ENCODE data around the gene CNTNAP5.

DNA sequence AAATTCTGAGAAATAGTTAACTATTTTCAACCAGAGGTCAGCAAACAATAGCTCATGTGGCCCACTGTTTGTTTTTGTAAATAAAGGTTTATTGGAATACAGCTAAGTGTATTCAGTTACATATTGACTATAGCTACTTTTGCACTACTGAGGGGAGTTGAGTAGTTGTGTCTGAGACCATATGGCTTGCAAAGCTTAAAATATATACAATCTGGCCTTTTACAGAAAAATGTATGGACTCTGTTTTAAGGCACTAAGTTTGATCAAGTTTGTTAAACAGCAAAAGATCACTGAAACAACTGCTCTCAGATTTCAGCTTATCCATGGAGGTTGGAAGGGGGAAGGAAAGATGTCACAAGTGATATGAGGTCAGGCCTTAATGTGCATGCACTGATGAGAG lies 667.1 kb downstream of the CNTNAP5 start:
- TF ChIP-seq FOXA1 (IDR thresholded peaks at IDR 0.05) (no peak), SUZ12 (IDR thresholded peaks at IDR 0.05) (no peak), BHLHE40 (IDR thresholded peaks at IDR 0.05; ENCODE audit: borderline replicate concordance) (no peak), FOXK2 (IDR thresholded peaks at IDR 0.05) (no peak), TARDBP (IDR thresholded peaks at IDR 0.05) (no peak), SP1 (IDR thresholded peaks at IDR 0.05) (no peak)
- TF ChIP-seq, protein P1, sequence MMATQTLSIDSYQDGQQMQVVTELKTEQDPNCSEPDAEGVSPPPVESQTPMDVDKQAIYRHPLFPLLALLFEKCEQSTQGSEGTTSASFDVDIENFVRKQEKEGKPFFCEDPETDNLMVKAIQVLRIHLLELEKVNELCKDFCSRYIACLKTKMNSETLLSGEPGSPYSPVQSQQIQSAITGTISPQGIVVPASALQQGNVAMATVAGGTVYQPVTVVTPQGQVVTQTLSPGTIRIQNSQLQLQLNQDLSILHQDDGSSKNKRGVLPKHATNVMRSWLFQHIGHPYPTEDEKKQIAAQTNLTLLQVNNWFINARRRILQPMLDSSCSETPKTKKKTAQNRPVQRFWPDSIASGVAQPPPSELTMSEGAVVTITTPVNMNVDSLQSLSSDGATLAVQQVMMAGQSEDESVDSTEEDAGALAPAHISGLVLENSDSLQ (IDR thresholded peaks at IDR 0.05) = no peak

Data from HEK293T (cell line).